ENCODE results near the gene DHRS3. TPM values are rescaled to one million over a fixed set of nuclear protein-coding genes. Genes with fewer than 3 reads are reported as not detected.
A peak's percentile ranks its signal among the peaks of the same experiment; 100 is the strongest.

Gene DHRS3
- total RNA-seq, 1 experiment from 2014 or later, result 0.76 TPM

DNA sequence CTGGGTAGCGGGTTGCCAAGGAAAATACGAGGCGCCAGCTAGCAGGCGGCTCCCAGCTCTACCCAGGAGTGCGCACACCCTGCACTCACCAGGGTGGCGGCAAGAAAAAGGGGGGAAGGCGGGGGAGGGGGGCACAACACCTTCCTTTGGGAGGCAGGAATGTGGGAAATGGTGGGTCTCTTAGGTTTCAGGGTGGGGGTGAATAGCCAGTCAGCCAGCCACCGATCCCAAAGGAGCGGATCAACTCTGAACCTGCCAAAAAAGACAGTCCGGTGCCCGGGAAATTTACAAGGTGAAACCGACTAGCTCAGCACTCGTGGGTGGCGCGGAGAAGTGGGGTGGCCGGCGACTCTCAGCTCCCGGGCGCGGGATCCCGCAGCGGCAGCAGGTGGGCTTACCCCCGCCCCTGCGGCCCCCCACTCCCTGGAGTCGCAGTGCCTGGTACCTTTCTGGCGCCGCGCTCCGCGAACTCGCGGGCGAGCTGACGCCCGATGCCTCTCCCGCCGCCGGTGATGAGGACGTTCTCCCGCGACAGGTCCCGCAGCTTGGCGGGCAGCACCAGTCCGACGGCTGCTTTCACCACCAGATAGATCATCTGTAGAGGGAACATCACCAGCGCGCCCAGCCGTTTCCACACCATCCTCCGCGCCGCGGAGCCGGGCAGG is 1.2 kb downstream of the DHRS3 start:
- peak in 1 of 2 experiments; percentile 18 for DNase-seq (ENCODE audit: low read depth in 1 of 2, low spot score in 2 of 2)
- H3K27ac ChIP-seq, result no peak overlapping the region

DNA sequence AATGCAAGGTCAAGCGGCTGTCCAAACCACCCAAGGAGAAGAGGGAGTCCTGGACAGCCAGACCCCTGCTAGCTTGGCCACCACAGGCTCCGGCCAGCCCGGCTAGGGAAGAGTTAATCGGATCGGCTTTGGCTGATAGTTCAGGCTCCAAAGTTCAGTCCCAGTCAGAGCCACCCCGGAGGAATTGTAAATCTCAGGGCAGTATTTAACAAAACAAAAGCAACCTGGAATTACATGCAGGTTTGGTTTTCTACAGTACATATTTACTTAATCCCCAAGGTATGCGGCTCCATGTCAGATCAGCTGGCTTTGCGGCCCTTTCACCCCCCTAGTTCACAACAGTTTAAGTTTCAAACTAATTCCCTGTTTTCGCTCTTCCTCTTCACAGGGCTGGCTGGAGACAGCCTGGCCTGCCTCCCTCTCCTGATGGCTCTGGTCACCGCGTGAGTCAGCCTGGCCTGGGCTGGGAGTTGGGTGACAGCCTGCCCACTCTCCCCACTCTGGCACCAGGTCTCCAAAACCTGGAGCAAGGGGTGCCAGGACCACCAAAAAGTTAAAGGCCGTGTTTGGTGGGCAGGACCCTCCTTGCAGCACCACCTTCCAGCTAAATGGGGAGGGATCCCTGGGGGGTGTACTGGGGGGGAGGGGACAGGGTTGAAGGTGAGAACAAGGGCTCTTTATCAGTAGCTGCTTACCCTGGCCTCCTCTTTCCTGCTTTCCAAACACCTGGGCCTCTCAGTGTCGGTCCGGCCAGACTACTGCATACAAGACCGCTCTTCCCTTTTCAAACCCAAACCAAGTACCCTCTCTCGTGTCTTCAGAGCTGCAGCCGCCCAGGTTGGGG is 1.9 kb downstream of the DHRS3 start:
- Histone ChIP-seq H3K36me3 (no peaks in the 10 kb centered on the region), H3K4me3 (peak overlapping the region; percentile 7), H3K27ac (no peak overlapping the region), H3K4me1 (replicated peaks) (peaks cover 49% of the 10 kb centered on the region), H3K9me3 (replicated peaks) (no peaks in the 10 kb centered on the region), H3K27me3 (replicated peaks) (peaks cover 5% of the 10 kb centered on the region)
- DNase-seq (ENCODE audit: low read depth in 1 of 2, low spot score in 2 of 2), result peak; percentile 65 to 66

More for the DNA sequence above, 1.2 kb downstream of the DHRS3 start:
- Histone ChIP-seq H3K36me3 (no peaks in the 10 kb centered on the region), H3K4me1 (replicated peaks) (peaks cover 49% of the 10 kb centered on the region), H3K4me3 (peak overlapping the region; percentile 35), H3K9me3 (replicated peaks) (no peaks in the 10 kb centered on the region), H3K27me3 (replicated peaks) (peaks cover 5% of the 10 kb centered on the region)

DNA sequence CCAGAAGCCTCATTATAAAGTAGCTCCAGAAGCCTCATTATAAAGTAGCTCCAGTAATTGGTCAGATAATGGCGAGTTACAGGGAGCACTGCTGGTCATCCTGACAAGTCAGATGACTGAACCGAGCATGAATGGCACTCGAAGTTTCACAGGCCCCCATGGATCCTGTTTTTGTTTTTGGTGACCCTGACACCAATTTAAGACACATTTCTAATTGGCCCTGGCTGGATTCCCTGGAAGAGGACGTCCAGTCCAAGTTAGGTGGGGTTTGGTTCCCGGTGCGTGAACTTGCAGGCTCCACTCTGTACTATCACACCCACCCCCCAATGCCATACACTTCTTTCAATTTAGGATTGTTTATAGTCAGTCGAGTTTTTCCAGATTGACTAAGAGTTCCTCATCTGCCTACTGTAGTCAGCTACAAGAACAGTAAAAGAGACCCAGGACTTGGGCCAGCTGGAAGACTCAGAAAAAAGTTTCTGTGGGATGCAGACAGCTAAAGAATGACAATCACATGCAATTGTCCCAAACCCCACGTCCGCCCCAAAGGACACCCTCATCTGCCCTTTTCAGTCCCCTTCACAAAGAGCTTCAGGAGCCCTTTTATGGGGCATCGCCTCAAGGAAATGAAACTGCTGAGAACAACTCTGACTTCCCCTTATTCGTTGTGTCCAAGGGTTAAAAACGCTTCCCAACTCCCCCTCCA is 2.7 kb downstream of the DHRS3 start:
- H3K9me3 ChIP-seq (replicated peaks), result no peaks in the 10 kb centered on the region
- peaks cover 45% of the 10 kb centered on the region for H3K4me1 ChIP-seq (replicated peaks)
- no peak overlapping the region for H3K27ac ChIP-seq
- no peak overlapping the region for H3K4me3 ChIP-seq
- peaks cover 5% of the 10 kb centered on the region for H3K27me3 ChIP-seq (replicated peaks)
- H3K36me3 ChIP-seq, result no peaks in the 10 kb centered on the region
- no peak for DNase-seq (ENCODE audit: low read depth in 1 of 2, low spot score in 2 of 2)

DNA sequence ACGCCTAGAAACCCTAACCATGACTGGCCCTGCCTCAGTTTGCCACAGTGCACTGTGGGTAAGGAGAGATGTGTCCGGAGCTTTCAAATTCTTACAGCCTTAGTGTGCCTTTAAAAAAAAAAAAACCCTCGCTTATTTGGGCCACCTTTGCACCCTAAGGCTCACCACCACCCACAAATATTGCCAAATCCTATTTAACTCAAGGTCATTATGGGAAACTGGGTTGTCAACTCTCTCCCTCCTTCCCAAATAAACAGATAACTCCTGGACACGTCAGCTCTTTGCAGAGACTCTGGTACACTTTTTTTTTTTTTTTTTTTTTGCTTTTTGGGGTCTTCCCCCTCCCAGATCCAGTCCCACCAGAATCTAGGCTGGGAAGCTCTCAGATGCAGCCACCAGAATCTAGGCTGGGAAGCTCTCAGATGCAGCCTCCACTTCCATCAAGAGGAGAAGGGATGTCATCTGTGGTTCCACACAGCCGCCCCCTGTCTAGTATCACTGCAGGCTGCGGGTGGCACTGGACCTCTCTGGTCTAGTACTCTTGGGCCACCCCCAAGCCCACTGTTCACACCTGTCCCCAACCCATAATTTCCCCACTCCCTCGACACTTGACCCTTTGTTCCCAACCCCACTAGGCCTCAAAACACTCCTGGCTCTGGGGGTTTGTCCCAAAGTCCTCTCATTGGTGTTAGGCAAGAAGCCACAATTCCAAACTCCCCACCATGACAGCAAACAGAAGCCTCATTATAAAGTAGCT is 3.4 kb downstream of the DHRS3 start:
- peaks cover 41% of the 10 kb centered on the region for H3K4me1 ChIP-seq (replicated peaks)
- H3K36me3 ChIP-seq, result no peaks in the 10 kb centered on the region
- no peak overlapping the region for H3K27ac ChIP-seq
- H3K27me3 ChIP-seq (replicated peaks), result peaks cover 5% of the 10 kb centered on the region
- H3K9me3 ChIP-seq (replicated peaks), result no peaks in the 10 kb centered on the region
- DNase-seq (ENCODE audit: low read depth in 1 of 2, low spot score in 2 of 2), result no peak
- H3K4me3 ChIP-seq, result no peak overlapping the region

DNA sequence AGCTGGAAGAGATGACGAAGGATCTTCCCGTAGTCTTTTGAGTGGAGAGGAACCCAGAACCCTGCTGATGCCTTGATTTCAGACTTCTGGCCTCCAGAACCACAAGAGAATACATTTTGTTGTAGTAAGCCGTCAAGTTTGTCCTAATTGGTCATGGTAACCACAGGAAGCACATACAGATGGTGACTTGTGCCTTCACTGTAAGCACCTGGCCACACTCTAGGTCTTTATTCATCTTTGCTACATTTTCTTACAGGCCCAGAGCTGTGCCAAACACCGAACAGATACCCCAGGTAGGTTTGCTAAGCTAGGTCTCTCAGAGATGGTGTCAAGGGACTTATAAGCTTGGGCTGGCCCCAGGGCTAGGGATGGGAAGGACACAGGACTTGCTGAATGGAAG is 4.8 kb downstream of the DHRS3 start:
- H3K9me3 ChIP-seq (replicated peaks), result no peaks in the 10 kb centered on the region
- no peaks in the 10 kb centered on the region for H3K36me3 ChIP-seq
- H3K4me3 ChIP-seq, result no peak overlapping the region
- peaks cover 27% of the 10 kb centered on the region for H3K4me1 ChIP-seq (replicated peaks)
- no peak for DNase-seq (ENCODE audit: low read depth in 1 of 2, low spot score in 2 of 2)
- H3K27me3 ChIP-seq (replicated peaks), result peaks cover 5% of the 10 kb centered on the region
- no peak overlapping the region for H3K27ac ChIP-seq

DNA sequence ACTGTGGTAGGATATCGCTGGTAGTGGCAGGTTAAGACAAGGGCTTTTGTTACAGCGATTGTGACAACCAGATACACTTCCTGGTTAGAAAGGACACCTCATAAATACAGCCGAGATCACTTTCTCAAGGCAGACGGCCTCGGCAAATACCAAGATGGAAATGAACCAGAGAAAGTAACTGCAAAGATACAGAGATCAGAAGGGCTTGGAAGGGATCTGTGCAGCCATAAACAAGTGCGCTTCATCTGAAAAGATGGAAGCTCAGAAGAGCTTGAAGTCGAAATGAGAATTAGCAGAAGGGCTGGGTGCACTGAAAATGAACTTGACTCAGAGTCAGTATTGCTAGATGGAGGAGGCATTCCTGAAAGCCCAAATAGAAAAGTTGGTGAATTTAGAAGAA is 7.1 kb downstream of the DHRS3 start:
- Histone ChIP-seq H3K27ac (no peak overlapping the region), H3K9me3 (replicated peaks) (no peaks in the 10 kb centered on the region), H3K4me3 (no peak overlapping the region), H3K4me1 (replicated peaks) (peaks cover 9% of the 10 kb centered on the region), H3K27me3 (replicated peaks) (no peaks in the 10 kb centered on the region), H3K36me3 (no peaks in the 10 kb centered on the region)
- no peak for DNase-seq (ENCODE audit: low read depth in 1 of 2, low spot score in 2 of 2)

DNA sequence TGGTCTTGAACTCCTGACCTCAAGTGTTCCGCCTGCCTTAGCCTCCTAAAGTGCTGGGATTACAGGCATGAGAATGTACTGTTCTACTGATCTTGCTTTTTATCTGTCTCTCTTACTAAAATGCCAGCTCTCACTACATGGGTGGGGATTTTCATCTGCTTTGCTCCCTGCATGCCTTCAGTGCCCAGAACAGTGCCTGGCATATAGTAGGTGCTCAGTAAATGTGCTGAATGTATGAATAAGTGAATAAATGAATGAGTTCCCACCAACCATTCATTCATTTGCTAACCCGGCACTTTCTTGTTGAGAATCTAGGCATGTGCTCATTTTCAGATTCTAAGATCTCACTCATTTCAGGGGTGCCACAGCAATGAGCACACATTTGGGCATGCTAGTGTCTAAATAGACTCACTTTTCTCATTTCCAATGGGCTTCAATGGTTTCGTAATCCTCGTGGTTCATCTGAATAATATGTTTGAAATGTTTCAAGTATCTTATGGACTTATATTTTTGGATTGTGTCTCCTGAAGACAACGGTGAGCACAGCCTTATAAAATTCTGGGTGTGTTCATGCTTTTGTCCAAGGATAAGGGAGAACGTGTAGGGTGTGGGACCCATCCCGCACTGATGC is 7.6 kb downstream of the DHRS3 start:
- DNase-seq (ENCODE audit: low read depth in 1 of 2, low spot score in 2 of 2), result no peak
- H3K36me3 ChIP-seq, result no peaks in the 10 kb centered on the region
- H3K27me3 ChIP-seq (replicated peaks), result no peaks in the 10 kb centered on the region
- no peak overlapping the region for H3K27ac ChIP-seq
- peaks cover 4% of the 10 kb centered on the region for H3K4me1 ChIP-seq (replicated peaks)
- no peak overlapping the region for H3K4me3 ChIP-seq
- no peaks in the 10 kb centered on the region for H3K9me3 ChIP-seq (replicated peaks)

DNA sequence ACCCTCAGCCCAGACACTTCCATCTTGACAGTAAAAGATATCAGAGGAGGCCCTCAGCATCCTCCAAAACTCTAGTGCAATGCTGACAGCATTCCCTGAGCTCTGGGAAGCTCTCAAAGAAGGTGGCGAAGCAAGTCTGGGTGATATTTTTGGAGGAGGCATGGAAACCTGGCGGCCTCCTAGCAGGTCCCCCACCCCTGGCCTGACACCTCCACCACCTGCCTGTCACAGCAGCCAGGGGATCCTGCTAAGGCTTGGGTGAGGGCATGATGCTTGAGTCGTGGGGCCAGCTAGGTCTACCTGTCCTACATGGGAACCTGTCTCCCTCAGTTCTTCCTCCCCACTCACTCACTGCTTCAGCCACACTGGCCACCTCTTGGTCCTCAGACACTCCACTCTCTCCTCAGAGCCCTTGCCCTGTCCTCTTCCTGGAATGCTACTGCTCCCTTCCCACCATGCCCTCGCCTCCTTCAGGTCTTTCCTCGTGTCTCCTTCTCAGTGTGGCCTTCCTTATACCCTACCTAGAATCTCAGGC is 8.5 kb downstream of the DHRS3 start:
- Histone ChIP-seq H3K36me3 (no peaks in the 10 kb centered on the region), H3K4me3 (no peak overlapping the region), H3K27ac (no peak overlapping the region), H3K4me1 (replicated peaks) (peaks cover 3% of the 10 kb centered on the region), H3K9me3 (replicated peaks) (no peaks in the 10 kb centered on the region), H3K27me3 (replicated peaks) (no peaks in the 10 kb centered on the region)
- no peak for DNase-seq (ENCODE audit: low read depth in 1 of 2, low spot score in 2 of 2)

DNA sequence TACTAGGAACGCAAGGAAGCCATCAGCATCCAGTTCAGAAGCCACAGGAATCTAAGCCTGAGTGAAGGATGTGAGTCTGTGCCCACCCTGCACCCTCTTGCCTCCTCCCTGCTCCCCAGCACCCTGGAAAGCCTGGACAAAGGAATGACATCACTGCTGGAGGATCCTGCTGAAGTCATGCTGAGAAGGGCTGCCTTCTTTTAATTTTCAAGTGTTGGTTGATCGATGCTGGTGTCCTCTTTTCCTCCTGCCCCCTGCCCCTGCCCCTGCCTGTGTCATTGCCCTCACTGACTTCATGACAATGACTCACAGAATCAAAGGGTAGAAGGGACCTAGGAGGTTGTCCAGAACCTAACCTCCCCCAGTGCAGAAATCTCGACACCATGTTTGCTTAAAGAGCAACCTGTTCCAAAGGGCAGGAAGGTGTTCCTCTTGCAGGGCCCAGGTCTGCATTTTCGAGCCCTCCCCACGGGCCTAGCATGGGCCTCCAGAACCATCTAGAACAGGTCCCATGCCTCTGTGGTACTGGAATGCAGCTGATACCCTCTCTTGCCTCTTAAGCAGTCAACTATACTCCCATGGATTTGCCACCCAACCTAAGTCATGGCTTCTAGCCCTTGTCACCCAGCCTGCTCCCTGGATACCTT is 9.6 kb downstream of the DHRS3 start:
- peaks cover 13% of the 10 kb centered on the region for H3K4me1 ChIP-seq (replicated peaks)
- H3K36me3 ChIP-seq, result no peaks in the 10 kb centered on the region
- H3K9me3 ChIP-seq (replicated peaks), result no peaks in the 10 kb centered on the region
- no peak overlapping the region for H3K4me3 ChIP-seq
- H3K27ac ChIP-seq, result no peak overlapping the region
- H3K27me3 ChIP-seq (replicated peaks), result no peaks in the 10 kb centered on the region
- no peak for DNase-seq (ENCODE audit: low read depth in 1 of 2, low spot score in 2 of 2)

DNA sequence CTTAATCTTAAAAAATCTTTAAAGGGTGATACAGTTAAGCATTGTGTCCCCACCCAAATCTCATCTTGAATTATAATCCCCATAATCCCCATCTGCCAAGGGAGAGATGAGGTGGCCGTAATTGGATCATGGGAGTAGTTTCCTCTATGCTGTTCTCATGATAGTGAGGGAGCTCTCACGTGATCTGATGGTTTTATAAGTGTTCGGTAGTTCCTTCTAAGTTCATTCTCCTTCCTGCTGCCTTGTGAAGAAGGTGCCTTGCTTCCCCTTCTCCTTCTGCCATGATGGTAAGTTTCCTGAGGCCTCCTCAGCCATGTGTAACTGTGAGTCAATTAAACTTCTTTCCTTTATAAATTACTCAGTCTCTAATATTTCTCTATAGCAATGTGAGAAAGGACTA is 10.7 kb downstream of the DHRS3 start:
- H3K9me3 ChIP-seq (replicated peaks), result no peaks in the 10 kb centered on the region
- H3K27me3 ChIP-seq (replicated peaks), result no peaks in the 10 kb centered on the region
- H3K4me1 ChIP-seq (replicated peaks), result peaks cover 25% of the 10 kb centered on the region
- DNase-seq (ENCODE audit: low read depth in 1 of 2, low spot score in 2 of 2), result no peak
- H3K27ac ChIP-seq, result no peak overlapping the region
- H3K36me3 ChIP-seq, result no peaks in the 10 kb centered on the region
- H3K4me3 ChIP-seq, result no peak overlapping the region

DNA sequence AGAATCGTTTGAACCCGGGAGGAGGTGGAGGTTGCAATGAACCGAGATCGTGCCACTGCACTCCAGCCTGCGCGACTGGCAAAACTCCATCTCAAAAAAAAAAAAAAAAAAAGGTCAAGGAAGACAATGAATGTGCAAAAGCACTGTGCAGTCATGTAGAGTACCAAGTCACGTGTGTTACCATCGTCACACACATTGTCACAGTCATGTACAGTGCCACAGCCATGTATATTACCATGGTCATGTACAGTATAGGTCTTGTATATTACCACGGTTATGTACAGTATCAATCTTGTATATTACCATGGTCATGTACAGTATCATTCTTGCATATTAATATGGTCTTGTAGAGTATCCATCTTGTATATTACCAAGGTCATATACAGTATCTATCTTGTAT is 13.0 kb downstream of the DHRS3 start:
- H3K4me1 ChIP-seq (replicated peaks), result peaks cover 35% of the 10 kb centered on the region
- H3K9me3 ChIP-seq (replicated peaks), result no peaks in the 10 kb centered on the region
- no peaks in the 10 kb centered on the region for H3K36me3 ChIP-seq
- DNase-seq (ENCODE audit: low read depth in 1 of 2, low spot score in 2 of 2), result no peak
- no peaks in the 10 kb centered on the region for H3K27me3 ChIP-seq (replicated peaks)
- no peak overlapping the region for H3K4me3 ChIP-seq
- H3K27ac ChIP-seq, result no peak overlapping the region

DNA sequence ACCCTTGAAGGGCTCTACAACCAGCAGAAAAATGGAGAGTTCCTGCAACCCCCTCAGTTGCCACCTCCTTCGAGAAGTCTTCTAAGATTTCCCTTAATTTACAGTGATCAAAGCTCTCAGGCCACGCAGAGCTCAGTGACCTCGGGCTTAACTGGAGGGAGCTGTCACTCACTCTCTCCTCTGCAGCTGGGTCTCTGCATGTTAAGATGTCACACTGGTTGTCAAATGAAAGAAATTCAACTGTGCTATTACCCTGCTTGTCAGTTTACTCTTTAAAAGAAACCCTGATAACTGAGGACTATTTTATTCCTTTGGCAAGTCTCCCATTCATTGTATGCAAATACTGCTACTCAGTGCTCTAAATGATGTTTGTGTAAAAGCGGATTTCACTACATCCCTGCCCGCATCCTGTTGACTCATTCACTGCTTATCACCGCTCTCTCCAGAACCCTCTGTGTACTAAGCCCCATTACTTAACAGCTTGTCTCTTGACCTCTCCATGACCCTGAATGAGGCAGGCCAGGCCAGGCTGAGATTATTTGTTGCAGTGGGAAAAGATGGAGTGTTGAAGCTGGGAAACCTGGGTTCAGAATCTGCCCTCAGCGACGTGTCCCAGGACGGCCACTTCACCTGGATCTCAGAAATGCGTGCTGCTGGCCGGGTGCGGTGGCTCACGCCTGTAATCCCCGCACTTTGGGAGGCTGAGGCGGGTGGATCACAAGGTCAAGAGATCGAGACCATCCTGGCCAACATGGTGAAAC is 13.7 kb downstream of the DHRS3 start:
- Histone ChIP-seq H3K4me1 (replicated peaks) (peaks cover 35% of the 10 kb centered on the region), H3K27ac (peak overlapping the region; percentile 21; the same call in 1 of the 2 replicates), H3K27me3 (replicated peaks) (no peaks in the 10 kb centered on the region), H3K4me3 (no peak overlapping the region), H3K36me3 (no peaks in the 10 kb centered on the region), H3K9me3 (replicated peaks) (no peaks in the 10 kb centered on the region)
- peak; percentile 88 to 91 for DNase-seq (ENCODE audit: low read depth in 1 of 2, low spot score in 2 of 2)

Measured in SJSA1 (cell line).